GM12878 (cell line): Measurements from ENCODE around the gene SPAM1. TPM values are rescaled to one million over a fixed set of nuclear protein-coding genes. Genes with fewer than 3 reads are reported as not detected.

Source experiments
- ATAC-seq: fragments of 200-7000 bp; cut with Tn5 transposase; 3 replicates; pipeline ENCODE4 v1.9.1; 2020; ENCODE audit warnings: mild to moderate bottlenecking, moderate library complexity
- BruUV-seq: library from RNA; stranded (reverse); fragments of 400-500 nt; replicated peaks from 2 replicates; lab custom pipeline; 2021; lab: Mats Ljungman, UMichigan
- CTCF ChIA-PET: fragments of 300-600 bp; sonication (Branson Sonifier 250); formaldehyde crosslinking; extraction: SDS; loops from one replicate; lab custom pipeline; 2021; ENCODE audit warnings: inconsistent platforms; lab: Yijun Ruan, JAX
- POLR2A ChIA-PET: fragments of 350-600 bp; formaldehyde crosslinking; extraction: SDS; loops from one replicate; lab custom pipeline; 2021; ENCODE audit warnings: inconsistent platforms; lab: Charles Lee
- RAD21 ChIA-PET: fragments of 300-600 bp; sonication (Branson Sonifier 250); formaldehyde crosslinking; loops from one replicate; lab custom pipeline; 2023; ENCODE audit warnings: antibody characterized with exemption; ENCODE audit not compliant: unreplicated experiment; lab: Charles Lee
- SMC1A ChIA-PET: fragments of 300-600 bp; sonication (Branson Sonifier 250); formaldehyde crosslinking; loops from one replicate; lab custom pipeline; 2023; ENCODE audit not compliant: unreplicated experiment, uncharacterized antibody; lab: Charles Lee
- DNase-seq: peaks from one replicate; pipeline ENCODE4 v3.0.0-alpha.2; 2011; ENCODE audit warnings: low read depth, low spot score
- FAIRE-seq: peaks from 3 replicates; lab custom pipeline; 2011; peaks lifted over from hg19 to GRCh38; lab: Jason Lieb, UNC
- H2AFZ ChIP-seq: 2 replicates; pipeline ENCODE4 v1.6.0; 2011; ENCODE audit warnings: low read depth, low read length, control low read depth; ENCODE audit not compliant: control insufficient read depth
- H3K27ac ChIP-seq: 2 replicates; pipeline ENCODE4 v1.5.1; 2011; ENCODE audit warnings: control low read depth; ENCODE audit not compliant: control insufficient read depth, insufficient read depth
- H3K27me3 ChIP-seq, 2 experiments: replicated peaks in 1 of 2; 2 replicates each; pipeline versions ENCODE4 v1.6.0 to v1.6.1; 2011; ENCODE audit warnings: low read length in 1 of 2; ENCODE audit not compliant: control insufficient read depth in 2 of 2, insufficient read depth in 2 of 2
- H3K36me3 ChIP-seq, 2 experiments: 2 replicates each; pipeline ENCODE4 v1.5.1; 2011; ENCODE audit warnings: low read length in 1 of 2; ENCODE audit not compliant: control insufficient read depth in 2 of 2, insufficient read depth in 2 of 2
- H3K4me1 ChIP-seq: 2 replicates; pipeline ENCODE4 v1.6.1; 2011; ENCODE audit warnings: mild to moderate bottlenecking, low read length, moderate library complexity, mixed read lengths; ENCODE audit not compliant: control insufficient read depth, insufficient read depth
- H3K4me2 ChIP-seq: 2 replicates; pipeline ENCODE4 v1.6.0; 2011; ENCODE audit warnings: control low read depth; ENCODE audit not compliant: control insufficient read depth, insufficient read depth
- H3K4me3 ChIP-seq: fragments of 200-600 bp; sonication (generic); 2 replicates; pipeline ENCODE4 v1.5.1; 2016
- H3K79me2 ChIP-seq: 2 replicates; pipeline ENCODE4 v1.6.0; 2011; ENCODE audit warnings: low read length; ENCODE audit not compliant: control insufficient read depth, insufficient read depth
- H3K9ac ChIP-seq: 2 replicates; pipeline ENCODE4 v1.8.0; 2011; ENCODE audit warnings: low read length, control low read depth, mixed read lengths; ENCODE audit not compliant: control insufficient read depth, insufficient read depth
- H3K9me3 ChIP-seq: replicated peaks from 3 replicates; pipeline ENCODE4 v1.5.1; 2011; ENCODE audit warnings: mild to moderate bottlenecking, low read length; ENCODE audit not compliant: control insufficient read depth, insufficient read depth
- H4K20me1 ChIP-seq: 2 replicates; pipeline ENCODE4 v1.6.0; 2011; ENCODE audit not compliant: control insufficient read depth, insufficient read depth
- ATF2 ChIP-seq: IDR thresholded peaks from 2 replicates; pipeline ENCODE4 v1.6.1; 2012; ENCODE audit warnings: low read length, inconsistent platforms
- BMI1 ChIP-seq: fragments of 450-650 bp; IDR thresholded peaks from 2 replicates; pipeline ENCODE4 v1.6.1; 2016; ENCODE audit warnings: mild to moderate bottlenecking, moderate library complexity, borderline replicate concordance
- CHD1 ChIP-seq: IDR thresholded peaks from 2 replicates; pipeline ENCODE4 v1.6.1; 2012; ENCODE audit warnings: low read depth, low read length, improper control_type of control experiment
- CREB1 ChIP-seq: IDR thresholded peaks from 2 replicates; pipeline ENCODE4 v1.6.1; 2012; ENCODE audit warnings: low read depth, mild to moderate bottlenecking, inconsistent platforms
- GABPA ChIP-seq: IDR thresholded peaks from 2 replicates; pipeline ENCODE4 v1.6.1; 2014; ENCODE audit warnings: antibody characterized with exemption, low read depth, mild to moderate bottlenecking, inconsistent platforms
- IKZF2 ChIP-seq, 2 experiments: fragments of 450-650 bp; IDR thresholded peaks; 2 replicates each; pipeline ENCODE4 v1.6.1; 2017; ENCODE audit warnings: mild to moderate bottlenecking in 2 of 2, moderate library complexity in 2 of 2
- NKRF ChIP-seq: fragments of 450-650 bp; conservative IDR thresholded peaks from 2 replicates; pipeline ENCODE4 v1.6.1; 2017; ENCODE audit warnings: mild to moderate bottlenecking, moderate library complexity
- NR2C2 ChIP-seq: IDR thresholded peaks from 2 replicates; pipeline ENCODE4 v1.6.1; 2011; ENCODE audit warnings: borderline replicate concordance, low read depth; ENCODE audit not compliant: control insufficient read depth, insufficient read length
- NR2F1 ChIP-seq: fragments of 450-650 bp; conservative IDR thresholded peaks from 2 replicates; pipeline ENCODE4 v1.6.1; 2017; ENCODE audit warnings: mild to moderate bottlenecking
- POLR2A ChIP-seq: IDR thresholded peaks from 2 replicates; pipeline ENCODE4 v1.6.1; 2011; ENCODE audit warnings: low read depth, mild to moderate bottlenecking, low read length
- RBBP5 ChIP-seq: fragments of 200-600 bp; sonication (generic); conservative IDR thresholded peaks from 2 replicates; pipeline ENCODE4 v1.6.1; 2016
- RUNX3 ChIP-seq: IDR thresholded peaks from 2 replicates; pipeline ENCODE4 v1.6.1; 2012; ENCODE audit warnings: low read length, inconsistent platforms
- SMARCA5 ChIP-seq: fragments of 450-650 bp; IDR thresholded peaks from 2 replicates; pipeline ENCODE4 v1.6.1; 2017; ENCODE audit warnings: mild to moderate bottlenecking
- STAT1 ChIP-seq: fragments of 450-650 bp; conservative IDR thresholded peaks from 2 replicates; pipeline ENCODE4 v1.6.1; 2014; ENCODE audit warnings: antibody characterized with exemption, mild to moderate bottlenecking
- in situ Hi-C: fragments of 300-500 bp; cut with MboI; formaldehyde crosslinking; loops from 9 replicates; pipeline ENCODE4 v1.14.3; 2018; ENCODE audit warnings: mixed read lengths
- intact Hi-C: fragments of 100-400 bp; cut with micrococcal nuclease; formaldehyde crosslinking; loops from one replicate; pipeline ENCODE4 v1.14.2; 2022; ENCODE audit not compliant: unreplicated experiment
- polyA plus RNA-seq, 11 experiments: library from polyadenylated mRNA; depleted of rRNA in 4 of 11; unstranded in 6 of 11; stranded (reverse) in 5 of 11; fragments of >200 nt; fragmentation: Nextera tagmentation in 4 of 11; fragmentation: Illumina TruSeq in 1 of 11; extraction: Ambion mirVana in 4 of 11; extraction: Trizol in 1 of 11; gene quantifications; 1 replicate in 1 of 11; 2 replicates in 10 of 11; pipeline versions ENCODE4 v1.2.1 to v1.2.3, GENCODE V29; 2011 to 2016; ENCODE audit warnings: inconsistent platforms in 2 of 11, missing spikeins in 2 of 11, low read depth in 1 of 11
- total RNA-seq, 4 experiments: library from RNA; depleted of rRNA in 3 of 4; stranded (reverse); fragments of >200 nt in 3 of 4; fragmentation: Illumina TruSeq in 1 of 4; extraction: Trizol in 1 of 4; gene quantifications; 2 replicates each; pipeline versions ENCODE4 v1.2.1 to v1.2.3, GENCODE V29; 2013 to 2021

Gene SPAM1
- total and polyA plus RNA-seq, 10 of the 15 experiments (the other 5 are each of a cell fraction or from before 2014, with no cell fraction given): not detected

GRCh38 chr7:123883154-123883553 is 41.9 kb upstream of the SPAM1 start:
- Histone ChIP-seq H3K36me3 (no peaks in the 10 kb centered on the region), H4K20me1 (no peaks in the 10 kb centered on the region), H3K27ac (no peak overlapping the region), H3K79me2 (no peaks in the 10 kb centered on the region), H3K4me1 (no peaks in the 10 kb centered on the region), H3K4me3 (no peak overlapping the region), H2AFZ (no peak overlapping the region), H3K9ac (no peak overlapping the region), H3K4me2 (no peak overlapping the region), H3K27me3 (no peaks in the 10 kb centered on the region), H3K9me3 (no peaks in the 10 kb centered on the region)
- intact Hi-C loops (no loop called here), in situ Hi-C loops (no loop called here)
- TF ChIP-seq BMI1 (no peak), POLR2A (no peak), ATF2 (no peak)
- ChIA-PET SMC1A (interaction anchor here (1.3 kb wide), 1 partner anchor 11 kb away, joined by 4 read pairs; no protein-coding TSS in a partner anchor), CTCF (no interaction called here), POLR2A (no interaction called here), RAD21 (no interaction called here)
- DNase-seq: no peak
- no peak for FAIRE-seq
- no TSS peak for BruUV-seq
- ATAC-seq: no peak

- no peaks in the 10 kb centered on the region for H4K20me1 ChIP-seq
- no peaks in the 10 kb centered on the region for H3K27me3 ChIP-seq
- H3K4me1 ChIP-seq: no peaks in the 10 kb centered on the region
- POLR2A ChIA-PET: no interaction called here
- H3K4me3 ChIP-seq: no peak overlapping the region
- H3K36me3 ChIP-seq: no peaks in the 10 kb centered on the region
- H3K9me3 ChIP-seq: no peaks in the 10 kb centered on the region; the same call in 2 of the 3 replicates
- no peak for FAIRE-seq
- TF ChIP-seq RBBP5 (no peak), GABPA (no peak), NR2C2 (no peak), NR2F1 (no peak), POLR2A (no peak), RUNX3 (no peak), CHD1 (no peak), NKRF (no peak), SMARCA5 (no peak), STAT1 (no peak), CREB1 (no peak), IKZF2 (IDR thresholded peaks at IDR 0.05) (no peak)
- H3K79me2 ChIP-seq: no peaks in the 10 kb centered on the region
- H2AFZ ChIP-seq: no peak overlapping the region
- no peak overlapping the region for H3K4me2 ChIP-seq
- SMC1A ChIA-PET: interaction anchor here (1.8 kb wide), 1 partner anchor 16 kb away, joined by 5 read pairs; no protein-coding TSS in a partner anchor
- in situ Hi-C loops: no loop called here
- no peak for DNase-seq
- ATAC-seq: no peak
- RAD21 ChIA-PET: no interaction called here
- CTCF ChIA-PET: interaction anchor here (0.5 to 1.9 kb wide), 3 partner anchors 23 to 450 kb away, joined by 3 to 6 read pairs (median 3); no protein-coding TSS in a partner anchor
- intact Hi-C loops: no loop called here
- no peak overlapping the region for H3K27ac ChIP-seq
- no TSS peak for BruUV-seq
- H3K9ac ChIP-seq: no peak overlapping the region
Observed at GRCh38 chr7:123888192-123888591, 36.8 kb upstream of the SPAM1 start.
